Measurements from ENCODE around the gene GGA3.

The GGA3 gene

DNA sequence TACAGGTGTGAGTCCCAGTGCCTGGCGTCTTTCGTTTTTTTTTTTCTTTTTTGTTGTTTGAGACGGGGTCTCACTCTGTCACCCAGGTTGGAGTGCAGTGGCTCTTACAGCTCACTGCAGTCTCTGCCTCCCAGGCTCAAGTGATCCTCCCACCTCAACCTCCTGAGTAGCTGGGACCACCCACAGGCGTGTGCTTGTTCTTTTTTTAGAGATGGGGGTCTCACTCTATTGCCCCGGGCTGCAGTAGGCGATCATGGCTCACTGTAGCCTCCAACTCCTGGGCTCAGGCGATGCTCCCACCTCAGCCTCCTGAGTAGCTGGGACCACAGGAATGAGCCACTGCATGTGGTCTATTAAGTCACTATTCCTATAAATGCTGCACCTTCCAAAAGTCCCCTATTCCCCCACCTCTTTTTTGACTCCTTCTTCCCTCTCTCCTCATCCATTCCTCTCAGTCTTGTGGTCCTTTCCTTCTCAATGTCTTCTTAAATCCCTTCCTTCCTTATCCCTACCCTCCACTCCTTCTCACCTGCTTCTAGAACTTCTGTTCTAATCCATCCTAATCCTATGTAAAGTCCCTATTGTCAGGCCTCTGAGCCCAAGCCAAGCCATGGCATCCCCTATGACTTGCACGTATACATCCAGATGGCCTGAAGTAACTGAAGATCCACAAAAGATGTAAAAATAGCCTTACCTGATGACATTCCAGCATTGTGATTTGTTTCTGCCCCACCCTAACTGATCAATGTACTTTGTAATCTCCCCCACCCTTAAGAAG, 9.2 kb downstream of the GGA3 start:
- no peak overlapping the region for H3K4me3 ChIP-seq (ENCODE audit: low read depth, low read length)
- DNase-seq (ENCODE audit: low read depth), result no peak
- TF ChIP-seq CTCF (IDR thresholded peaks at IDR 0.05; ENCODE audit: control insufficient read depth, extremely low read depth, insufficient read depth), result no peak

DNA sequence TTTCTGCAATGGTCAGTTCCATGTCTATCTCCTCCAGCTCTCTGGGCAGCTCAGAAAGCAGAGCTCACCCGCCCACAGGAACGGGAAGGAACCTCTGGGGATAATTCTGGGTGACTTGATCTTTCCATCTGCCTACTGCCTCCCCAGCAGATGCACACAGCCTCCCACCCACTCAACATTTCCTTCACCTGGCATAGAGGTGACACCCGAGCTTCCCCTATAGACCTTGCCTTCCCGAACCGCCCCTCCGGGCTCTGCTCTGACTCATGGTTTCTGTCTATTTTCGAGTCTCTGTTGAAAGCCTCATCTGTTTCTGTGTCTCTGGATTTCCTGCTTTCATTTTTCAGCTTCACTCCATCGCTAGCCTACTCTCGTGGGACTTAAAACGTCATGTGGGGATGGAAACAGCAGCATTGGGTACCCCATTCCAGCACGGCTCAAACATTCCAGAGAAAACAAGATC, 11.4 kb downstream of the GGA3 start:
- DNase-seq (ENCODE audit: low read depth), result no peak
- no peak for TF ChIP-seq CTCF (IDR thresholded peaks at IDR 0.05; ENCODE audit: control insufficient read depth, extremely low read depth, insufficient read depth)
- H3K4me3 ChIP-seq (ENCODE audit: low read depth, low read length), result no peak overlapping the region

- DNase-seq (ENCODE audit: low read depth), result no peak
- no peak for TF ChIP-seq CTCF (IDR thresholded peaks at IDR 0.05; ENCODE audit: control insufficient read depth, extremely low read depth, insufficient read depth)
- H3K4me3 ChIP-seq (ENCODE audit: low read depth, low read length), result no peak overlapping the region
Measured at GRCh38 chr17:75249564-75249963, 11.8 kb downstream of the GGA3 start.

DNA sequence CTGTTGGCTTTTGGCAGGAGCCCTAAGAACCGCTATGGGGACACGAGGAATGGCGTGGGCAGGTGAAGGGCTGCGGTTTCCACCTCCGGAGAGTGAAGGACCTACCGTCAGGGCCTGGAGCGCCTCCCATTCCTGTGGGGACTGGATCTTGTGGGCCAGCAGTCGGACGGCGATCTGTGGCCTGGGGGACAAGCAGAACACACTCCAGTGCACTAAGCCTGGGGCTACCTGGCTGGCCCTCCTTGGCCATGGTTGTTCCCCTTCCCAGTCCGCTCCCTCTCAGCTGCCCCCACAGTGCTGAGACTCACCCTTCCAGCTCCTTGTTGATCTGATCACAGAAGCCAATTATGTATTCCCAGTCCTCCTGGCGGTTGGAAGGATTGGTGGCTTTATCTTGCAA, 15.0 kb downstream of the GGA3 start:
- no peak overlapping the region for H3K4me3 ChIP-seq (ENCODE audit: low read depth, low read length)
- no peak for DNase-seq (ENCODE audit: low read depth)
- no peak for TF ChIP-seq CTCF (IDR thresholded peaks at IDR 0.05; ENCODE audit: control insufficient read depth, extremely low read depth, insufficient read depth)

GRCh38 chr17:75245011-75245410, 16.4 kb downstream of the GGA3 start:
- no peak overlapping the region for H3K4me3 ChIP-seq (ENCODE audit: low read depth, low read length)
- no peak for DNase-seq (ENCODE audit: low read depth)
- TF ChIP-seq CTCF (IDR thresholded peaks at IDR 0.05; ENCODE audit: control insufficient read depth, extremely low read depth, insufficient read depth), result no peak

- TF ChIP-seq CTCF (IDR thresholded peaks at IDR 0.05; ENCODE audit: control insufficient read depth, extremely low read depth, insufficient read depth), result no peak
- no peak for DNase-seq (ENCODE audit: low read depth)
- H3K4me3 ChIP-seq (ENCODE audit: low read depth, low read length), result no peak overlapping the region
Measured at GRCh38 chr17:75244133-75244866, 17.1 kb downstream of the GGA3 start.

Data from LNCaP clone FGC (cell line).